HG02852 (cell line): ENCODE results near the gene WDFY4.

ENCODE experiments used
- ATAC-seq: cut with Tn5 transposase; IDR thresholded peaks from one replicate; pipeline ENCODE4 v1.9.1; 2021; ENCODE audit warnings: mild to moderate bottlenecking, moderate library complexity; ENCODE audit not compliant: unreplicated experiment

WDFY4 gene

GRCh38 chr10:48653944-48654698 is 30.6 kb upstream of the WDFY4 start:
- no peak for ATAC-seq

GRCh38 chr10:48655411-48656240 is 29.0 kb upstream of the WDFY4 start:
- peak; percentile 7 for ATAC-seq

- peak; percentile 88 for ATAC-seq
These were observed 28.3 kb upstream of the WDFY4 start for GRCh38 chr10:48656241-48656913.

- no peak for ATAC-seq
These were observed 27.8 kb upstream of the WDFY4 start for GRCh38 chr10:48656914-48657305.

- ATAC-seq = no peak
These were observed 27.3 kb upstream of the WDFY4 start for GRCh38 chr10:48657416-48657815.

- ATAC-seq = no peak
These were observed 26.3 kb upstream of the WDFY4 start for GRCh38 chr10:48658243-48658974.

GRCh38 chr10:48658975-48659269 is 25.8 kb upstream of the WDFY4 start:
- ATAC-seq = no peak

- no peak for ATAC-seq
These were observed 24.9 kb upstream of the WDFY4 start for GRCh38 chr10:48659790-48660189.

GRCh38 chr10:48661441-48661840 is 23.2 kb upstream of the WDFY4 start:
- no peak for ATAC-seq

- ATAC-seq = peak; percentile 41
These were observed 16.6 kb upstream of the WDFY4 start for GRCh38 chr10:48667960-48668590.

- ATAC-seq = peak; percentile 64
These were observed 13.4 kb upstream of the WDFY4 start for GRCh38 chr10:48670978-48671913.

GRCh38 chr10:48671914-48672595 is 12.6 kb upstream of the WDFY4 start:
- ATAC-seq = peak; percentile 40

- ATAC-seq = no peak
These were observed 11.9 kb upstream of the WDFY4 start for GRCh38 chr10:48672596-48673265.

GRCh38 chr10:48677625-48678024 is 7.0 kb upstream of the WDFY4 start:
- no peak for ATAC-seq

GRCh38 chr10:48678041-48678440 is 6.6 kb upstream of the WDFY4 start:
- ATAC-seq = peak; percentile 78

- no peak for ATAC-seq
These were observed 2.9 kb upstream of the WDFY4 start for GRCh38 chr10:48681740-48682139.

- no peak for ATAC-seq
These were observed 2.4 kb upstream of the WDFY4 start for GRCh38 chr10:48682265-48682664.

GRCh38 chr10:48683424-48683823 is 1.2 kb upstream of the WDFY4 start:
- no peak for ATAC-seq
